ENCODE data around the gene ZNF439.

GRCh38 chr19:11868188-11868587, 19.7 kb downstream of the ZNF439 start:
- TF ChIP-seq EZH2 (IDR thresholded peaks at IDR 0.05; ENCODE audit: low read length) = no peak
- TF ChIP-seq CTCF (optimal IDR thresholded peaks at IDR 0.05 in 1 of 3, IDR thresholded peaks at IDR 0.05 in 1 of 3, conservative IDR thresholded peaks at IDR 0.05 in 1 of 3; ENCODE audit: extremely low read depth in 1 of 3, insufficient read depth in 2 of 3, low read length in 3 of 3) = no peak

Measured in keratinocyte (primary cell).